Measurements from ENCODE around the gene PFKFB3.
"Not testable (repeated sequence)": the region's sequence is repeated elsewhere in the genome, so short reads cannot be mapped to it uniquely, and the experiment has no call there.

PFKFB3 gene

GRCh38 chr10:6202684-6203330 lies at the start of gene PFKFB3:
TSS of gene PFKFB3 (plus strand) at chr10:6202932. CDS start at chr10:6203261, 329 bp downstream.
- DNase-seq (ENCODE audit: low read depth in 3 of 3): peak; percentile 84 to 88 (median 86)

- DNase-seq (ENCODE audit: low read depth in 3 of 3): no peak
These were observed 48.9 kb upstream of the PFKFB3 start for GRCh38 chr10:6153845-6154244.

GRCh38 chr10:6154566-6154965 lies 48.2 kb upstream of the PFKFB3 start:
- no peak for DNase-seq (ENCODE audit: low read depth in 3 of 3)

GRCh38 chr10:6158276-6158675 lies 44.5 kb upstream of the PFKFB3 start:
- no peak for DNase-seq (ENCODE audit: low read depth in 3 of 3)

- no peak for DNase-seq (ENCODE audit: low read depth in 3 of 3)
These were observed 40.8 kb upstream of the PFKFB3 start for GRCh38 chr10:6161921-6162320.

GRCh38 chr10:6162589-6163356 lies 40.0 kb upstream of the PFKFB3 start:
- DNase-seq (ENCODE audit: low read depth in 3 of 3): no peak

- DNase-seq (ENCODE audit: low read depth in 3 of 3): peak; percentile 85 to 91 (median 88)
These were observed 39.1 kb upstream of the PFKFB3 start for GRCh38 chr10:6163364-6164270.

- no peak for DNase-seq (ENCODE audit: low read depth in 3 of 3)
These were observed 38.2 kb upstream of the PFKFB3 start for GRCh38 chr10:6164271-6165095.

- DNase-seq (ENCODE audit: low read depth in 3 of 3): no peak
These were observed 37.5 kb upstream of the PFKFB3 start for GRCh38 chr10:6165221-6165725.

- not testable (repeated sequence) for DNase-seq (ENCODE audit: low read depth in 3 of 3)
These were observed 36.8 kb upstream of the PFKFB3 start for GRCh38 chr10:6165933-6166332.

- DNase-seq (ENCODE audit: low read depth in 3 of 3): no peak
These were observed 35.3 kb upstream of the PFKFB3 start for GRCh38 chr10:6167456-6167855.

- DNase-seq (ENCODE audit: low read depth in 3 of 3): no peak
These were observed 34.6 kb upstream of the PFKFB3 start for GRCh38 chr10:6168084-6168483.

- DNase-seq (ENCODE audit: low read depth in 3 of 3): no peak
These were observed 32.1 kb upstream of the PFKFB3 start for GRCh38 chr10:6170638-6171037.

- no peak for DNase-seq (ENCODE audit: low read depth in 3 of 3)
These were observed 30.6 kb upstream of the PFKFB3 start for GRCh38 chr10:6171881-6172695.

- peak in 1 of 3 experiments; percentile 17 for DNase-seq (ENCODE audit: low read depth in 3 of 3)
These were observed 29.5 kb upstream of the PFKFB3 start for GRCh38 chr10:6173203-6173602.

GRCh38 chr10:6174201-6174874 lies 28.4 kb upstream of the PFKFB3 start:
- DNase-seq (ENCODE audit: low read depth in 3 of 3): no peak

- DNase-seq (ENCODE audit: low read depth in 3 of 3): no peak
These were observed 27.2 kb upstream of the PFKFB3 start for GRCh38 chr10:6175329-6176055.

- no peak for DNase-seq (ENCODE audit: low read depth in 3 of 3)
These were observed 26.0 kb upstream of the PFKFB3 start for GRCh38 chr10:6176691-6177231.

GRCh38 chr10:6177880-6178281 lies 24.9 kb upstream of the PFKFB3 start:
- DNase-seq (ENCODE audit: low read depth in 3 of 3): no peak
